Transverse colon (tissue), 3 donors: ENCODE data around the gene PRKCE.

ENCODE experiments used
- EP300 ChIP-seq: sonication (generic); formaldehyde crosslinking; IDR thresholded peaks from one replicate; pipeline ENCODE4 v1.6.1; 2017; ENCODE audit warnings: antibody characterized with exemption, low read depth
- POLR2A ChIP-seq: fragments of 450-650 bp; IDR thresholded peaks from one replicate; pipeline ENCODE4 v1.6.1; 2016; ENCODE audit warnings: antibody characterized with exemption, mild to moderate bottlenecking, moderate library complexity
- POLR2AphosphoS5 ChIP-seq, 3 donors: sonication (generic); formaldehyde crosslinking; IDR thresholded peaks; one replicate each; pipeline ENCODE4 v1.6.1; 2016; ENCODE audit warnings: antibody characterized with exemption in 3 of 3

- no peak for TF ChIP-seq POLR2AphosphoS5 (IDR thresholded peaks at IDR 0.05)
- TF ChIP-seq POLR2A: no peak
- no peak for TF ChIP-seq EP300
Observed at GRCh38 chr2:46098621-46099062, 447.2 kb downstream of the PRKCE start.
